ENCODE results near the gene POU2F2.

Gene POU2F2

DNA sequence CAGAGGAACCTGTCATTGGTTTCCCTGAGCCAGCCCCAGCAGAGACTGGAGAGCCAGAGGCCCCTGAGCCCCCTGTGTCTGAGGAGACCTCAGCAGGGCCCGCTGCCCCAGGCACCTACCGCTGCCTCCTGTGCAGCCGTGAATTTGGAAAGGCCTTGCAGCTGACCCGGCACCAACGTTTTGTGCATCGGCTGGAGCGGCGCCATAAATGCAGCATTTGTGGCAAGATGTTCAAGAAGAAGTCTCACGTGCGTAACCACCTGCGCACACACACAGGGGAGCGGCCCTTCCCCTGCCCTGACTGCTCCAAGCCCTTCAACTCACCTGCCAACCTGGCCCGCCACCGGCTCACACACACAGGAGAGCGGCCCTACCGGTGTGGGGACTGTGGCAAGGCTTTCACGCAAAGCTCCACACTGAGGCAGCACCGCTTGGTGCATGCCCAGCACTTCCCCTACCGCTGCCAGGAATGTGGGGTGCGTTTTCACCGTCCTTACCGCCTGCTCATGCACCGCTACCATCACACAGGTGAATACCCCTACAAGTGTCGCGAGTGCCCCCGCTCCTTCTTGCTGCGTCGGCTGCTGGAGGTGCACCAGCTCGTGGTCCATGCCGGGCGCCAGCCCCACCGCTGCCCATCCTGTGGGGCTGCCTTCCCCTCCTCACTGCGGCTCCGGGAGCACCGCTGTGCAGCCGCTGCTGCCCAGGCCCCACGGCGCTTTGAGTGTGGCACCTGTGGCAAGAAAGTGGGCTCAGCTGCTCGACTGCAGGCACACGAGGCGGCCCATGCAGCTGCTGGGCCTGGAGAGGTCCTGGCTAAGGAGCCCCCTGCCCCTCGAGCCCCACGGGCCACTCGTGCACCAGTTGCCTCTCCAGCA, 52.1 kb downstream of the POU2F2 start:
- DNase-seq = no peak

DNA sequence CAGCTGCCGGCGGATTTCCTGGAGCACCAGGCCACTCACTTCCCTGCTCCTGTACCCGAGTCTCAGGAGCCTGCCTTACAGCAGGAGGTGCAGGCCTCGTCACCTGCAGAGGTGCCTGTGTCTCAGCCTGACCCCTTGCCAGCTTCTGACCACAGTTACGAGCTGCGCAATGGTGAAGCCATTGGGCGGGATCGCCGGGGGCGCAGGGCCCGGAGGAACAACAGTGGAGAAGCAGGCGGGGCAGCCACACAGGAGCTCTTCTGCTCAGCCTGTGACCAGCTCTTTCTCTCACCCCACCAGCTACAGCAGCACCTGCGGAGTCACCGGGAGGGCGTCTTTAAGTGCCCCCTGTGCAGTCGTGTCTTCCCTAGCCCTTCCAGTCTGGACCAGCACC, 53.0 kb downstream of the POU2F2 start:
- no peak for DNase-seq

DNA sequence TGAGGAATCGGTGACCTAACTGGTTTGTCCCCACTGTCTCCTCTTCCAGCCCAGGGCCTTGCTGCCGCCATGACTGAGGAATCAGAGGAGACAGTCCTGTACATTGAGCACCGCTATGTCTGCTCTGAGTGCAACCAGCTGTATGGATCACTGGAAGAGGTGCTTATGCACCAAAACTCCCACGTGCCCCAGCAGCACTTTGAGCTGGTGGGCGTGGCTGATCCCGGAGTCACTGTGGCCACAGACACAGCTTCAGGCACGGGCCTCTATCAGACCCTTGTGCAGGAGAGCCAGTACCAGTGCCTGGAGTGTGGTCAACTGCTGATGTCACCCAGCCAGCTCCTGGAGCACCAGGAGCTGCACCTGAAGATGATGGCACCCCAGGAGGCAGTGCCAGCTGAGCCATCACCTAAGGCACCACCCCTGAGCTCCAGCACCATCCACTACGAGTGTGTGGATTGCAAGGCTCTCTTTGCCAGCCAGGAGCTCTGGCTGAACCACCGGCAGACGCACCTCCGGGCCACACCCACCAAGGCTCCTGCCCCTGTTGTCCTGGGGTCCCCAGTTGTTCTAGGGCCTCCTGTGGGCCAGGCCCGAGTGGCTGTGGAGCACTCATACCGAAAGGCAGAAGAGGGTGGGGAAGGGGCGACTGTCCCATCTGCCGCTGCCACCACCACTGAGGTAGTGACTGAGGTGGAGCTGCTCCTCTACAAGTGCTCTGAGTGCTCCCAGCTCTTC, 53.5 kb downstream of the POU2F2 start:
- no peak for DNase-seq

DNA sequence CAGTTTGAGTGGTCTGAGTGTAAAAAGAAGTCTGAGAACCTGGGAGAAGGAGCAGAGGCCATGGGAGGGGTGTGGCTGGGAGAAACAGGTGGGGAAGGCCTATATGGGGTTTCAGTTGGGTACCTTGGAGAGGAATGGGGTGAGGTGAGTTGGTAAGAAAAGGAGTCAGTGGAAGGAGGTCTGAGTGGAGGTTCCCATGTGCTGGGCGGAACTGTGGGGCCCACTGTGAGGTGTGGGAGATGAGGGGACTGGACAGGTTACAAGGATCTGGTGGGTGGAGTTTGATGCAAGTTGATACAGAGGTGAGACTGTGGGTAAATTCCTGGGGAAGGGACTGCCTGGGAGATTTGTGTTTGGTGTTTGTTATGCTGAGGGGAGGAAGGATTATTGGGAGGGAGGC, 54.2 kb downstream of the POU2F2 start:
- DNase-seq = no peak

DNA sequence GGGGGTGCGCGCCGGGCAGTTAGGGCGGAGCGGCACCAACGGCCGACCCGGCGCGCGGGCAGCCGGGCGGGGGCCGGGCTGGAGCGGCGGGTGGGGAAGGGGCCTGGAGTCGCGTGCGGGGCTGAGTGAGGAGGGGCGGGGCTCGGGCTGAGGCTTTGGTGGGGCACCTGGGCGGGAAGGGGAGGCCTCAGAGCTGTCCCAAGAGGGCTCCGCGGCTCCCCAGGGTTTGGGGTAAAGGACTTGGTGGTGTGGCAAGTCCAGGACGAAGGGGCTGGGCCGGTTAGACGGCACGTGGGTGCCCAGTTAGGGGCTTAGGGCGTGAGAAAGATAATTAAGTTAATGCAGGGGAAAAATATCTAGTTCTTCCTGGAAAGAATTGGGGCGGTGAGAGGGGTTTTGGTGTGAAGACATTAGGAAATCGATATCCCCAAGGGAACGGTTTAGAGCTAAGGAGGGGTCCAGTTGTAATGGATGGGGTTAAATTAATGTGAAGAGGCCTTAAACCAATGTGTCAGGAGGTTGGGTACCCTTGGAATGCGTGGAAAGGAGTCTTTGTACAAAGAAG, 55.8 kb downstream of the POU2F2 start:
- DNase-seq = no peak

DNA sequence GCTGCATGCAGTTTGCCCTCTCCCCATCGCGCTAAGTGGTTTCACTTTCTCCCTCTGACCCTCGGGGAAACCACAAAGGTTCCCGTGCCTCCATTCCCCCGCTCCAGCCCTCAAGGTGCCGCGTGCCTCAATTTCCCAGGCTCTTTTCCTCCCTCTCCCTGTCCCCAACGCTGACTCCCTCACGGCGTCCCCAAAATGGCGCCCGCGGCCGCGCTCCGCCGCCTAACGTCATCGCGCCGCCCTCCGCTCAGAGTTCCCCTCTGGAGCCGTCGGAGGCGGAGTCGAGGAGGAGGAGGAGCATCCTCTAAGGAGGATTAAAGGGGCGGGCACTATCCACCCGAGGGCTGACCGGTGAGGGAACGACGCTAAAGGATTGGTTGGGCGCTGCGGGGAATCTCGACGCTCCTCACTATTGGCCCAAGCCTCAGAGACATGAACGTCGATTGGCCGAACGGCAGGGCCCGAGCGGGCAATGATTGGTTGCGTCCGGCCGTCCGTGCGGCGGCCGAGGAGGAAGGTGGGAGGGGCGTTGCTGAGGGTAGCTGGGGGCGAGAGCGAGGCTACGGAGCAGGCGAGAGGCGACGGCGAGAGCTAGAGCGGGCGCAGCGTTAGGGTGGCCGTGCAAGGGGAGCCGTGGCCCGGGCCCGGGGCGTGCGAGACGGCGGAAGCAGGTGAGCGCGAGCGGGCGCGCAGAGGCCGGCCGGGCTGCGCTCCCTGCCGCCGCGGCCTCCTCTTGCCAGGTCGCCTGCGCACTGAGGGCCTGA, 56.4 kb downstream of the POU2F2 start, which contains the start of gene ZNF574:
Gene ZNF574, plus strand, starts transcription at position 551 of the 764 bp plus-strand sequence. CDS start 2,441 bp downstream, outside the sequence.
- peak; percentile 89 to 97 for DNase-seq

DNA sequence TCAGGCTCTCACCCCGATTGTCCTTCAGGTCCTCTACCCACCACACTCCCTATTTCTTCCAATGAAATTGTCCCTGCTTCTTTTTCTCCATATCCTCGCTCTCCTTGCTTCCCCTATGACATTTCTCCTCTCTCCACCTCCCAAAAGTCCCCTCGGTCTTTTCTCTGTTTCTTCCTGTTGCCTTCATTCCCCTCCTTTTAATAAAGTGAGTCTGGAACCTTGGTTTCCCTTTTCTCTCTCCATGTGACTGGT, 57.0 kb downstream of the POU2F2 start:
- no peak for DNase-seq

DNA sequence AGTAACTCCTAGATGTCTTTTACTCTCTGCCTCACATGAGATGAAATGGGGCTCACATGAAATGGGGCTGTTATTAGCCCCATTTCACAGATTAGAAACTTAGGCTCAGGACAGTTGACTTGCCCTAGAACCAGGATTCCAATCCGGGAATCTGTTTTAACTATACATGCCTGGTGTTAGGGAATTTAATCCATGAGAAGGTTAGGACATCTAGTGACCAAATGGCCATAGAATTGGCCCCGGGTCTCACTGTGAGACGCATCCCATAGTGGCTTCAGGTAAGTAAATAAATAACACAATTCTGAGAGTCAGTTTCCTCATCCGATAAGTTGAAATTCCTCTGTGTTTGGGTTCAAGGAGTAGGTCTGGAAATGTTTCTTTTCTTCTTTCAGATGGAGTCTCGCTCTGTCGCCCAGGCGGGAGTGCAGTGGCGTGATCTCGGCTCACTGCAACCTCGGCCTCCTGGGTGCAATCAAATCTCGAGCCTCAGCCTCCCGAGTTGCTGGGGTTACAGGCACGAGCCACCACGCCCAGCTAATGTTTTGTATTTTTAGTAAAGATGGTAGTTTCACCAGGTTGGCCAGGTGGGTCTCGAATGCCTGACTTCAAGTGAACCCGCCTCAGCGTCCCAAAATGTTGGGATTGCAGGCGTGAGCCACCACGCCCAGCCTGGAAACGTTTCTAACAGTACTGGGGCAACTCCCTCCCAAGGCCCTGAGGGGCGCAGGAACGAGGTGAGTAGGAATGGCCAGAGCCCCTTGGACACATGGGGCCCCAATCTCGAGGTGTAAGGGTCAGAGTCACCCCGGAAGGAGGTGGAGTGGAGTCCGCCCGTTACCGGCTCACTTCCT, 57.5 kb downstream of the POU2F2 start:
- DNase-seq = no peak

DNA sequence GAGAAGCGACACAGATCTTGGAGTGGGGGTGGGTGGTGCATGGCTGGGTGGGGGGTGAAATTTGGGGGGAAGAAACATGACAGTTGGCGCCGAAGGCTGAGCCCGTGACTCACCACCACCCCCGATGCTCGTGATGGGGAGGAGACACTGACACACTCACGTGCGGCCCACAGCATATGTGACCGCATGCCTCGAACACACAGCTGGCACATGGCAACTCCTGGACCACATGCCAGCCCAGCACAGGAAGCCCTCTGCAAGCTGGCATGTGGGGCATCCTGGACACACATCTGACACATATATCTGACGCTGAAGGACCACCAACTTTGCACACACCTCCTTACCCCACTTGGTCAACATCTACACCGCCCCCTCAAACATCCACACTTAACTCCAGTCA, 61.0 kb downstream of the POU2F2 start:
- DNase-seq = no peak

DNA sequence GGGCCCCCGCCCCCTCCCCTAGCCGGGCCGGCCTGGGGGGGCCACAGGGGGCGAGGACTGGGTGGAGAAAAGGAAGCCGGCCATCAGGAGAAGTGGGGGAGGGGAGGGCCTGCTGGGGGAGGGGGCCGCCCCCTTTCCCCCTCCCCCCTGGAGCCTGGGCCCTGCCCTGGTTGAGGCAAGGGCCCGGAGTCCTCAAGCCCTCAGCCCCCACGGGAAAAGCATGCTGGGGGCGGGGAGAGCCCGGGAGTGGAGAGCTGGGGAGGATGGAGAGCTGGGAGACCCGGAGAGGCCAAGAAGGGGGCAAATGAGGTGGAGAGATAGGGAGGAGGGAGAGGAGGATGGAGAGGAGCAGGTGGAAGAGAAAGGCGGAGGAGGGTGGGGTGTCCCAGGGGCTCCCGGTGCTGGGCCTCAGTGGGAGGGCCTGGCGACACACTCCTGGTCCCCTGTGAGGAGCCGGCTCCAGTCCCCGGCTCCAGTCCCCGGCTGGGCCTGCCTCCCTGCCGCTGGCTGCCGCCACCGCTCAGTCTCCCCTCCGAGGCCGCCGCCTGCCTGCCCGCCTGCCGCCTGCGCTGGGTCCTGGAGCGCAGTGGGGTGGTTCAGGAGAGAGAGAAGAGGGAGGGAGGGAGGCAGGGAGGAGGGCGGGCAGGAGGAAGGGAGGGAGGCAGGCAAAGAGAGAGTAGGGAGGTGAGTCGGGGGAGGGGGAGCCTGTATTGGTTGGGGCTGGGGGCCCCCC, 62.5 kb downstream of the POU2F2 start, which contains the start of gene GRIK5:
Gene GRIK5, minus strand, starts transcription at position 588 of the 733 bp plus-strand sequence. CDS start 4,436 bp downstream, outside the sequence.
- DNase-seq = no peak

DNA sequence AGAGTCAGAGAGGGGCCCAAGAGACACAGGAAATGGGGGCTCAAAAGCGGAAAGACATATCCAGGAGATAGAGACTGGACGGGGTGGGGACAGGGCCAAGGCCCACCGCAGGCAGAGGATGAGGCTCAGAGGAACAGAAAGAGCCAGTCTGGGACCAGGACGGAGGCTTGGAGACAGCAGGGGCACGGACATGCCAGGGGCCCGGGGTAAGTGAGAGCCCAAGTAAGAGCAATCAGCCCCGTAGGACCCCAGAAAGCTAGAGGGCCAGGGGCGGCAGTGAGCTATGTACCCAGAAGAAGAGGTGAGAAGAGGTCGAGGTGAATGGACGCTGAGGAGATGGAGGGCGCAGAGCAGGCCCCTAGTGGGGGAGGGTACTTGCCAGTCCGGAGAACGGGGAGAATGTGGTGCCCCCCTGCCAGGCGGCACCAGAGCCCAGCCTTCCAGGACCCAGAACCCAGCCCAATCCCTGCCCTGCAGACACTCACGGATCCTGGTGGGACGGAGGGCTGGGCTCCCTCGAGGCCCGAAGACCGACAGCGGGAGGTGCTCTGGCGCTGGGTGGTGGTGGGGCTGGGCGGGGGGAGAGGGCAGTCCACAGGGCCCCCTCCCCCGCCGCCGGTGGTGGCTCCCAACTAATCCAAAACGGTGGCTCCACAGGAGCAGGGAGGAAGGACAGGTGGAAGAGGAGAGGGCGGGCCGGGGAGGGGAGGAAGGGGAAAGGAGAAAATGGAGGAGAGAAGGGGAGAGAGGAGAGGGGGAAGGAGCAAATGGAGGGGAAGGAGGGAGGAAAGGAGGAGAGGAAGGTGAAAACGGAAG, 63.3 kb downstream of the POU2F2 start:
- no peak for DNase-seq

DNA sequence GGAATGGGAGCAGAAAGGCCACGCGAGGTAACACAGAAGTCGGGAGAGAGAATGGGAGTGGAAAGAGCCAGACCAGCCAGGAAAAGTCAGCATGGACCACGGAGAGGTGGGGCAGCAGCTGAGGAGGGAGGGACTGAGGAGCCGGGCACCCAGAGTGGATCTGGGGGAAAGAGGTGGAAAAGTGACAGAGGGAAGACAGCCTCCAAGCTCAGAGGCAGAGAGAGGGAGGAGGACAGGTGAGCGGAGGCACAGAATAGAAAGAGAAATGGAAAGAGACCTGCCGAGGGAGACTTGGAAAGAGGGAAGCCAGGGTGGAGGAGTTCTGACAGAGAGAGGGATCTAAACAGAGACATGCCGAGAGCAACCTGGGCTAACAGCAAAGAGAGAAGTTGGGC, 63.9 kb downstream of the POU2F2 start:
- DNase-seq = no peak

DNA sequence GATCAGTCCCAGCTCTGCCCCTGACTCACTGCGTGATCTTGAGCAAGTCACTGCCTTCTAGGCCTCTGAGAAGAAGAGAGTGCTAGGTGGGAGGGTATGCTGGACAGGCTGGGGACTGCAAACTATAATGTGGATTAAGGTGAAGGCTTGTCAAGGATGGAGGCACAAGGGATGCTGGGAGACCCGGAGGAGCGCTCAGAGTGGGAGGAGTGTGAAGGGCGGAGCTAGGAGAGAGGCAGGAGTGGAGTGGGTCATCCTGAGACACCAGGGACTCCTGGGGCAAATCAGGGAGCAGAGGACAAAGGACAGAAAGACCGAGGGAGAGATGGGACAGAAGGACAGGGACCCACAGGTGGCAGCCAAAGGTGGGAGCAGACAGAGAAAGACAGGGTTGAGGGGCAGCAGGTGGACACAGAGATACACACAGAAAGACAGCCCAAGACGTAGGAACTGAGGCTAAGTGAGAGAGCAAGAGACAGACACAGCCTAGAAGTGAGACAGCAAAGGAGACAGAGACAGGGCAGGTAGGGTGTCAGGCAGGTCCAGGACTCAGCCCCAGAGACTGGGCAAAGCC, 64.8 kb downstream of the POU2F2 start:
- no peak for DNase-seq

DNA sequence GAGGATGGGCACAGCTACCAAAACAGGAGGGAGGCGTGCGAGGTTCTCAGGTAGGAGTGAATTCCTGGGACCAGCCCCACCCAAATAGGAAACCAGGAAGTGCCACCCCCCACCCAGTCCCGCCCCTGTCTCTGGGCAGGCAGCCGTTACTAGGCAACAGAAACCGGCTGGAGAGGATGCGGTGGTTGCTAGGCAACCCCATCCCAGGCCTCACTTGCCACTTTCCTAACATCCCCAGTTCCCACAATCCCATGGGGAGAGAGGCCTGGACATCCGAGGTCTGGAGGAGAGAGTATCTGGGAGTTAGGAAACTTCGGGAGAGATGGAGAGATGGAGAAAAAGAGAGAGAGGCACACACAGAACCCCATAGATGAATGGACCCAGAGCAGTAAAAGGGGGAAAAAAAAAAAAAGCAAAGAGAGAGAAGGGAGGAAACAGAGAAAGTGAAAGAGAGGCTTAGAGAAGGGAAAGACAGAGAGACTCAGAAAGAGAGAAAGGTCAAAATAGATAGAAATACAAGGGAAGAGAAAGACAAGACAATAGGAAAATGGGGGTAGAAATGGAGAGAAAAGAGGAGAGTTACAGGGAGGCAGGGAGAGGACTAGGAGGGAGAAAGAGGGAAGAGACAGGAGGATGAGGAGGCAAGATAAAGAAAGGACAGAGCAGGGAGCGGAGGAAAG, 66.0 kb downstream of the POU2F2 start:
- DNase-seq = peak in 1 of 2 experiments; percentile 15

DNA sequence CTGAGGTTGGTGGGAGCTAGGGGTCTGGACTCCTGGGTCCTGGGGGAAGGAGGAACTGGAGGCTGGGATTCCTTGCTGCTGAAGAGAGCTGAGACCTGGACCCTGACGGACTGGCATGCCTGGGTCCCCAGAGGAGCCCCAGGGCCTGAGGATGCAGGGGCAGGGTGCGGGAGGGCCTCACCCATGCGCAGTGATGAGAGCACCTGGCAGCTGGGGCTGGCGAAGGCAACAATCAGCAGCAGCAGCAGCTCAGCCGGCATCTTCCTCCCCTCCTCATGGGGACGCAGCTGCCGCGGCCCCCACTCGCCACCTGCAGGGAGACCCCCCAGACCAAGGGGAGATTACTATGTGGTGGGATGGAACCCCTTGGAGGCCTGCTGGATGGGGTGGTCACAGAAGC, 66.7 kb downstream of the POU2F2 start:
- no peak for DNase-seq

DNA sequence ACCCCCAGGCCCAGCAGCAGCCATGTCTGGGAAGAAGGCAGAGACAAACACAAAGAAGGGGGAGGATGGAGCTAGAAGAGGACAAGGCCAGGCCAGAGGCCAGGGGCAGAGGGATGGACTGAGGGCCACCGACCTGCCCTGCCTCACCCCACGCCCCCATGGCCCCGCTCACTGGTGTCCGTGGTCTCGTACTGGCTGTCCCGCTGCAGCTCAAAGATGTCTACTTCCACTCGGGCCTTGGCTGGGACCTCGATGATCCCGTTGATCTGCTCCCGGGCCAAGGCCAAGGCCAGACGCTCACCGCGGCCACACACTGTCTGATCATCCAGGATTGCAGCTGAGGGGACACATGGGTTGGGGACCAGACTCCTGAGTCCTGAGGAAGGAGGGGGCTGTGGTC, 67.2 kb downstream of the POU2F2 start:
- no peak for DNase-seq

DNA sequence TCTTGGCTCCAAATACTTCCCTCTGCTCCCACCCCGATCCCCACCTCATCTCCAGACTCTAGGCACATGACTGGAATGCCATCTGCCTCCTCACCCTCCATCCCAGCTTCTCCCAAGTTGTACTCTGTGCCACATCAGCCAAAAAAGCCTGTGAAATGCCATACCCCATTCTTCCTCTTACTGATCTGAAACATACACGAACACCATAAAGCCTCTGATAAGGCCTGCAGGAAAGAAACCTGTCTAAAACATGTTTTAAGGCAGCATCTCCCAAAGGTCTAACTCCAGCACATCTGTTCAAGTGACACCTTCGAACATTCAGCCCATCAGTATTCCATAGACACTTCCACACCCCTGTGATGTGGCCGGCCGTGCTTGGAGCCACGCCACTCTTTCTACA, 67.8 kb downstream of the POU2F2 start:
- no peak for DNase-seq

DNA sequence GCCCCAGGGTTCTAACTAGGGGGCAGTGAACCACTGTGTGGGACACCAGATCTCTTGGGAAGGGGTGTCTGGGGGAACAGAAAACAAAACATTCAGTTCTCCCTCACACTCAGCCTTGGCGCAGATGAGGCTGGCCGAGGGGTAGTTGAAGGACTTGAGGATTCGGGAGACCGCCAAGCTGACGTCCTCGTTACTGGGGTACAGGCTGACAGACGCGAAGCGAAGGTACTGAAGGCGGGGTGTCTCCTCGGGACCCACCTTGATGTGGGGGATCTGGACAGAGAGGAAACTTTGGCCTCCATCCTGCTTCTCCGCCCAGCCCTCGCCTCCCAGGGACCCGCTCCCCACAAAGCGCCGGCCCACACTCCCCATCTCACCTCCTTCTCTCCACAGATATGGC, 69.9 kb downstream of the POU2F2 start:
- DNase-seq = no peak

DNA sequence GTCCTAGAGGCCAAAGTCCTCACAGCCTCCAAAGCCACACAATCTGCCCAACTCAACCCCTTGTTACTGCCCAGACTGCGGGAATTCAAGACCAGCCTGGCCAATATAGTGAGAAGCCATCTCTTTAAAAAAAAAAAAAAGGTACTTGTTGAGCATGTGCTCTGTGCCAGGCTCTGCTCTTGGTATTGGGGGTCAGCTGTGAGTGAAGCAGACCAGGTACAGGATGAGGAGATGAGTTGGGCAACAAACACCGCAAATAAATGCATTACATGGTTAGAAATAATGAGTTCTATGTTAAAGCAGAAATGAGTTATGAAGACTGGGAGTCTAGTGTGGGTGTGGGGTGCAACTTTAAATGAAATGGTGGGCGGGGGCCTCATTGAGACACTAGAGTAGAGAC, 72.1 kb downstream of the POU2F2 start:
- DNase-seq = no peak

DNA sequence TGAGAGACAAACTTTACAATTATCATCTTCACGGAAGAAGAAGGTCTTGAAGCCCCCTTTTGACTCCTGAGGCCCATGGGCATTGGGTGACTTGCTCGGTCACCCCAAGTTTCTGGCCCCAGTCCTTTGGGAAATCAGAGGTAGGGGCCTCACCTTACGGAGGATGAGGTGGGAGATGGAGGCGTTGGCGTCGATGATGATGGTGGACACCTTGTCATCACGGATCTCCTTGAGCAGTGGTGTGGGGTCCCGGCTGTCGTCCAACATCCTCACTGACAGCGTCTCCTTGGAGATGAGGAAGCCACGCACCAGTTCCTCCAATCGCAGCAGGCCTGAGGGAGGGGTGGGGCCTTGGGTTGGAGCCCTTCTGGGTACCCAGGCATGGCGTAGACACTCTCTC, 73.0 kb downstream of the POU2F2 start:
- DNase-seq = no peak
